Peyer's patch (tissue), 4 donors: Measurements from ENCODE around the gene CLASP1.

Experiments used
- POLR2A ChIP-seq, 2 donors: fragments of 450-650 bp; IDR thresholded peaks; one replicate each; pipeline ENCODE4 v1.5.1; 2017; ENCODE audit warnings: antibody characterized with exemption in 2 of 2, mild to moderate bottlenecking in 2 of 2, moderate library complexity in 2 of 2
- TF ChIP-seq, protein P1 (sequence below), 6 experiments: fragments of 450-650 bp in 4 of 6; fragments of 200-600 bp in 2 of 6; sonication (generic) in 1 of 6; IDR thresholded peaks; one replicate each; pipeline ENCODE4 v1.5.1; 2017 to 2019; ENCODE audit warnings: antibody characterized with exemption in 6 of 6, mild to moderate bottlenecking in 3 of 6, moderate library complexity in 1 of 6

- TF ChIP-seq, protein P1, sequence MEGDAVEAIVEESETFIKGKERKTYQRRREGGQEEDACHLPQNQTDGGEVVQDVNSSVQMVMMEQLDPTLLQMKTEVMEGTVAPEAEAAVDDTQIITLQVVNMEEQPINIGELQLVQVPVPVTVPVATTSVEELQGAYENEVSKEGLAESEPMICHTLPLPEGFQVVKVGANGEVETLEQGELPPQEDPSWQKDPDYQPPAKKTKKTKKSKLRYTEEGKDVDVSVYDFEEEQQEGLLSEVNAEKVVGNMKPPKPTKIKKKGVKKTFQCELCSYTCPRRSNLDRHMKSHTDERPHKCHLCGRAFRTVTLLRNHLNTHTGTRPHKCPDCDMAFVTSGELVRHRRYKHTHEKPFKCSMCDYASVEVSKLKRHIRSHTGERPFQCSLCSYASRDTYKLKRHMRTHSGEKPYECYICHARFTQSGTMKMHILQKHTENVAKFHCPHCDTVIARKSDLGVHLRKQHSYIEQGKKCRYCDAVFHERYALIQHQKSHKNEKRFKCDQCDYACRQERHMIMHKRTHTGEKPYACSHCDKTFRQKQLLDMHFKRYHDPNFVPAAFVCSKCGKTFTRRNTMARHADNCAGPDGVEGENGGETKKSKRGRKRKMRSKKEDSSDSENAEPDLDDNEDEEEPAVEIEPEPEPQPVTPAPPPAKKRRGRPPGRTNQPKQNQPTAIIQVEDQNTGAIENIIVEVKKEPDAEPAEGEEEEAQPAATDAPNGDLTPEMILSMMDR (IDR thresholded peaks at IDR 0.05): no peak
- no peak for TF ChIP-seq POLR2A (IDR thresholded peaks at IDR 0.05)
These were observed 163.0 kb downstream of the CLASP1 start for GRCh38 chr2:121486191-121486790.
